T-helper 1 cell treated with Interleukin-12 subunit alpha and Interleukin-12 subunit beta and Interleukin-4 antibody, amounts not matched to agents 30 μg/mL and 1 μg/mL, for 36 hours (primary cell): Measurements from ENCODE around the gene CLDND2.

ENCODE experiments used
- H3K27ac Mint-ChIP-seq: one replicate; pipeline ENCODE4 v1.8.0; 2021; ENCODE audit warnings: mild to moderate bottlenecking, mixed read lengths
- H3K27me3 Mint-ChIP-seq: one replicate; pipeline ENCODE4 v1.8.0; 2021; ENCODE audit warnings: low read depth, mixed read lengths
- H3K36me3 Mint-ChIP-seq: one replicate; pipeline ENCODE4 v1.8.0; 2021; ENCODE audit warnings: low read depth, mixed read lengths
- H3K4me1 Mint-ChIP-seq: one replicate; pipeline ENCODE4 v1.8.0; 2021; ENCODE audit warnings: low read depth, mixed read lengths
- H3K4me3 Mint-ChIP-seq: one replicate; pipeline ENCODE4 v1.8.0; 2021; ENCODE audit warnings: mild to moderate bottlenecking, moderate library complexity, mixed read lengths
- H3K9me3 Mint-ChIP-seq: one replicate; pipeline ENCODE4 v1.8.0; 2021; ENCODE audit warnings: mixed read lengths

CLDND2 gene

GRCh38 chr19:51319649-51320279 lies 49.0 kb downstream of the CLDND2 start:
- H3K27ac Mint-ChIP-seq: no peak overlapping the region
- H3K4me1 Mint-ChIP-seq: peaks cover 2% of the 10 kb centered on the region
- no peak overlapping the region for H3K4me3 Mint-ChIP-seq
- no peaks in the 10 kb centered on the region for H3K36me3 Mint-ChIP-seq
- no peaks in the 10 kb centered on the region for H3K9me3 Mint-ChIP-seq
- peaks cover 11% of the 10 kb centered on the region for H3K27me3 Mint-ChIP-seq

GRCh38 chr19:51318687-51319648 lies 49.8 kb downstream of the CLDND2 start:
- Mint-ChIP-seq H3K36me3 (no peaks in the 10 kb centered on the region), H3K9me3 (no peaks in the 10 kb centered on the region), H3K4me1 (peaks cover 2% of the 10 kb centered on the region), H3K4me3 (no peak overlapping the region), H3K27me3 (peaks cover 14% of the 10 kb centered on the region), H3K27ac (no peak overlapping the region)

- Mint-ChIP-seq H3K36me3 (no peaks in the 10 kb centered on the region), H3K9me3 (no peaks in the 10 kb centered on the region), H3K4me1 (peaks cover 2% of the 10 kb centered on the region), H3K4me3 (no peak overlapping the region), H3K27me3 (peaks cover 24% of the 10 kb centered on the region), H3K27ac (no peak overlapping the region)
Observed at GRCh38 chr19:51317968-51318367, 50.8 kb downstream of the CLDND2 start.

- Mint-ChIP-seq H3K27me3 (peaks cover 27% of the 10 kb centered on the region), H3K27ac (no peak overlapping the region), H3K4me3 (no peak overlapping the region), H3K4me1 (peaks cover 2% of the 10 kb centered on the region), H3K9me3 (no peaks in the 10 kb centered on the region), H3K36me3 (no peaks in the 10 kb centered on the region)
Observed at GRCh38 chr19:51317376-51317775, 51.4 kb downstream of the CLDND2 start.
